CD4-positive, alpha-beta T cell treated with Interferon gamma for 1 hour (primary cell): ENCODE data around the gene NKX3-2.

Source experiments
- DNase-seq: peaks from one replicate; pipeline ENCODE4 v3.0.0-alpha.2; 2020

The NKX3-2 gene

DNA sequence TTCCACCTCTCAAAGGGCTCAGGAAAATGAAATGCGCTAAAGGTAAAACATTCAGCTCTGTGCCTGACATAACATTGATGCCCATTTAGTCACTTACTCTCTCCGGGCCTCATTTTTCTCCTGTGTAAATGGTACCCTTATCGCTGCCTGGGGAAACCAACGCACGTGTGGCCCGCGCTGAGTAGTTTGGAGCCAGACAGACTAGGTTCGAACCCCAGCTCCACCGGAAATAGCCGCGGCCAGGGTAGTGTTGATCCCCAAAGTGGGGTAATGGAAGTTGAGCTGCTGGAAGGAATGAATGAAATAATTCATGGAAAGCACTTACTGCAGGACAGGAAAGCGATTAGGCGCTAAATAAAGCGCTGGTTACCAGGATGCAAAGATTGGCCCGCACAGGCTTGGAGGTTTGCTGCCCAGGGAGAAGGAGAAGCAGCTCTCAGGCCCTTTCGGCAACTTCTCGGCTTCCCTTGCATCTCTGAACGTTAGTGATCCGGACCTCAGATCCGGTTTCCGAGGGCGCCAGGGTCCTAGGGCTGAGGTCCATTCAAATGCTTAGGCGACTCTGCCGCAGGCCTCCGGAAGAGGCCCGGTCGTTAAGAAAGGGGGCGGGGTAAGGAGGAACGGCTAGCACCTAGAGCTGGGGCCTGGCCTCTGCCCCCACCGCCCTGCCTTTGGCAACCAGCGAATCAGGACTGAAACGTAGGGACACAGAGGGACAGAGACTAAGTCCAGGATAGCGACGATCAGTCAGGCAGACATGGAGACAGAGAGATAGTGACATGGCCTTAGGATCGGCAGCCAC lies 13.3 kb downstream of the NKX3-2 start:
- no peak for DNase-seq

DNA sequence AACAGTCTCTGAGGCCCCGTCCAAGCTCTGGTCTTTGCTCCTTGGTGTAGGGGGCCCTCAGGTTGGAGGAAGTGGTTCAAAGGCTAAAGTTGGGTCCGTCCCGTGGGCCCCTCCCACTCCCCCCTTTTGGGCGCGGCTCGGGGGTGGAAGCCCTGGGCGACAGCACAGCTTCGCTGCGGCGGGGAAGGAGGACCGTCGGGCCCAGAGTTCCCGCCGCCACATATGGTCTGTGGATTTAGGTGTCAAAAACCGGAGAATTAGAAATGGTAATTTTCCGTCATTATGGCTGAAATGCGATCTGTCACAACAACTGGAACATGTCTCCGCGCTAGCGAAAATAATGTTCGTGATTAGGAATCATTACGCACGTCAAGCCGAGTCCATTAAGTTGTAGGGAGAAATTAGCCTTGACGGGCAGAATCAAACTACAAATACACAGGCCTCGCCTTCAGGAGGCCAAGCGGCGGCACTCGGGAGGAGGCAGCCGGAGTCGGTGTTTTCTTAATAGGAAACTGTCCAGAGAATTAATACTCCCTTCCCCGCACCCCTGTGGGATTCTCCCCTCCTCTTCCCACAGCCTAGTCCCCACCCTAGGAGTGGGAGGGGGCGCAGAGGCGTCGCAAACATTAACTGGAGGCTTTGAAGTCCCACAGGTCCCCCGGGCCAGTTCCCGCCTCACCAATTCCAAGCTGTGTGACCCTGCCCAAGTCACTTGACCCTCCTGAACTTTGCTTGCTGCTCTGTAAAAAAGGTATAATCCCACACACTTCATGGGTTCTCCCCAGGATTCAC lies 15.0 kb downstream of the NKX3-2 start:
- DNase-seq = no peak

DNA sequence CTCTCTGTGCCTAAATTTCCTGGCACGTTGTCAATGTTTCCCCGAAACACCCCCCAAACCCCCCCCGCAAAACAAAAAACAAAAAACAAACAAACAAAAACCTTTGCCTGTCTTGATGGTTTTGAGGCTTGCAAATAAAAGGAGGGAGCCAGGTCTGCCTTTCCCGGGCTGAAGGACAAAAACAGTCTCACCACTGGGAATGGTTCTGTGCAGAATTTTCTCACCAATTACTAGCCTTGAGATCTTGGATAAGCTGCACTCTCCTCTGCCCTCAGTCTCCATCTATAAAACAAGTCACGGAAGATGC lies 15.5 kb downstream of the NKX3-2 start:
- DNase-seq = no peak

DNA sequence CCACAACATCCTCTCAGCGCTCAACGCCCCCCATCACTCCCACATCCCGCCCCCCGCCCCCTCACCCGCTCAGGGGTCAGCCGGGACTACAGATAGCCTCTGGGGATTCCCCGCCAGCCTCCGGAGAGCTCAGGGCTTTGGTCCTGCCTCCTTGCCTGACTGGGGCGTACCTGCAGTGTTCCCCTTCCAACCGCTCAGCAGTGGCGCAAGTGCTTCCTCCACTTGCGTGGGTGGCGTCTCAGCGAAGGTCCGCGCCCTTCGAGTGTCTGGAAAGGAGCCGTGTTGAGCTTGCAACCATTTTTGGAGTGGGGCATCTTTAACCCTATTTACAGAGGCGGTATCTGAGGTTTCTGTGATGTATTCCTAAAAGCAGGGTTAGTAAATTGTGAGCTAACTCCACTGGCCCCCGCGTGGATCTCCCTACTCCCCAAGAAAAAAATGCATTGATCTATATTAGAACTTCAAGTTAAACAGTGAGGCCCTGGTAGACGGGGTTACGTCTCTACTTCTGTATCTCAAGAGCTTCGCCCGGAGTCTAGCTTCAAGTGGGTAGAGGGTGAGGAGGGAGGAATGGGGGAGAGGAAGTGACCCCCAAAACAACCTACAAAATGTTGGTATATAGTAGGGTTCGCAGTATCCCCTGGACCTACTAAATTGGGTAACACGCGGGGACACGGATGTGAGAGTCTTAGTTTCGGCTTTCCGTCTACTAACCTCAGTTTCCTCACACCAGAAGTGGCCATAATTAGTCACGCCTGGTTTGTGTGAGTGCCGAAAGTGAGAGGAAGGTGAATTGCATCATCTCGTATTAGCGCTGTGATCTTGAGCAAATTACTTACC lies 16.1 kb downstream of the NKX3-2 start:
- DNase-seq = no peak

DNA sequence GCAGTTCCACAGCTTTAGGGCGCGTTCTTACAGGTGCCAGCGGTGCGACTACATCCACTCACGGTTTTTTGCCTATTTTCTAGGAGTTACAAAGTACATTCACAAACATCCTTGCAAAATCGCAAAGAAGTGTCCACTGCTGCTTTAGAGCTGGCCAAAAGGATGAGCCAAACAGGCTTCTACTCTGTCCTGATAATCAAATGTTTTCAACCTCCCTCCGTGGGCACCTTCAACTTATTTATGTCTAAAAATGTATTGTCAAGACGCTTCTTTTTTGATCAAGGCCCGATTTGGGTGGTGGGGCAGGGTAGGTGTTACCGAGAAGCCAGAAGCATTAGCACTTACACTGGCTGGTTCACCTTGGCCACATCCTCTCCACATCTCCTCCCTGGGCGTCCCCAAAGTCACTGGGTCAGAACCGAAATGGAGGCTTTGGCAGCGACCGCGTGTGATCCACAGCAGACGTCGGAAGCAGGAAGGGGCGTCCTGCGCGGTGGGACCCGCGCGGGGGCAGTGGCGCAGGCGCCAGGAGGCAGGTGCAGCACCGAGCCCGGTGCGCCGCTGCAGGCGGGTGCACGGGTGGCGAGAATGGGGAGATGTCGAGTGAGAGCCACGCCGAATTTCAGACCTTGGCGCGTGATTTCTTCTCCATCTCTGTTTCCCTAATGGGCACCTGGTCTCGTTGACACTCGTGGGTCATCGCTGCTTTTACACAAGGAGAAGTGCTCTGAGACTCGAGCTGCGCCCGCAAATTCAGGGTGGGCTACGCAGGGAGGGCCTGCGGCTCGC lies 16.9 kb downstream of the NKX3-2 start:
- no peak for DNase-seq

DNA sequence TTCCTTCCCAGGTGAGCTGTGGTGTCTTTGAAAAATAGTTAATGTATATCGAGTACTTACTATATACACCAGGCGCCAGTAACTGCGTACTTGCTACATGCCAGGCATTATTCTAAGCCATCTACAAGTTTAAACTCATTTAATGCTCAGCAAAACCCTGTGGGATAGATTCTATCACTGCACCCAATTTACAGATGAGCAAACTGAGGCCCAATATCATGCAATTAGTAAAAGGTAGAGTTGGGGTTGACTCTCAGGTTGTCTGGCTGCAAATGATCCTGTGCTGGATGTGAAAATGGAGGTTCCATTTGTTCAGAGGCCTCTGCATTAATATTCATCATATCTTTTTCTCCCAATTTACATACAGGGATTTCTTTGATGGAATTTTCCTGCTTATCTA lies 17.6 kb downstream of the NKX3-2 start:
- no peak for DNase-seq

DNA sequence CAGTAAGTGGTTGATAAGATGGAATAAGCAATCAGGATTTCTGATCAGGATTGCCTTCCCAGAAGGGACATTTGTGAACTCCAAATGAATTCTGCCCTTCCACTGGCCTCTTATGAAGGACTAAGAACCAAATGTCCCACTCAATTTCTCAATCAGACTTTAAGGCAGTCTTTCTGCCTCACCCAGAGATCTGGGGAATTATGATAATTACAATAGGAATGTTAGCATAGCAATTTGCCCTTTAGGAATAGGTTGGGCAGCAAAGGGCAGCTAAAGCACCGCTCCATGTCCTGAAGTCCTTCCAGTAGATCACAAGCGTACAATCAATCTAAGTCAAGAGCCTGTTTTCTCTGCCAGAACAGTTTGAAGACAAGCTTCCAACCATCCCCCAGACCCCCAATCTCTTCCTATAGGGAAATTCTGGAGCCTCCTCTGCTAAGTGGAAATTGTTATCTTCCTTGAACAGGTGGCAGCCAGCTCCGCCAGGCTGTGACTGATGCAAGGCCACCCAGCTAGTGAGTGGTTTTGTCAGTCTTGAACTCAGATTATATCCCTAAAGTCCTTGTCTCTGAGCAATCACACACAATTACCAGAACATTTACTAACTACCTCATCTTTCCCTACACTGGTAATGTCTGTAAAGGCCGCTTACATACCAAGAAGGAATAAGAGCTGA lies 18.6 kb downstream of the NKX3-2 start:
- DNase-seq = no peak

DNA sequence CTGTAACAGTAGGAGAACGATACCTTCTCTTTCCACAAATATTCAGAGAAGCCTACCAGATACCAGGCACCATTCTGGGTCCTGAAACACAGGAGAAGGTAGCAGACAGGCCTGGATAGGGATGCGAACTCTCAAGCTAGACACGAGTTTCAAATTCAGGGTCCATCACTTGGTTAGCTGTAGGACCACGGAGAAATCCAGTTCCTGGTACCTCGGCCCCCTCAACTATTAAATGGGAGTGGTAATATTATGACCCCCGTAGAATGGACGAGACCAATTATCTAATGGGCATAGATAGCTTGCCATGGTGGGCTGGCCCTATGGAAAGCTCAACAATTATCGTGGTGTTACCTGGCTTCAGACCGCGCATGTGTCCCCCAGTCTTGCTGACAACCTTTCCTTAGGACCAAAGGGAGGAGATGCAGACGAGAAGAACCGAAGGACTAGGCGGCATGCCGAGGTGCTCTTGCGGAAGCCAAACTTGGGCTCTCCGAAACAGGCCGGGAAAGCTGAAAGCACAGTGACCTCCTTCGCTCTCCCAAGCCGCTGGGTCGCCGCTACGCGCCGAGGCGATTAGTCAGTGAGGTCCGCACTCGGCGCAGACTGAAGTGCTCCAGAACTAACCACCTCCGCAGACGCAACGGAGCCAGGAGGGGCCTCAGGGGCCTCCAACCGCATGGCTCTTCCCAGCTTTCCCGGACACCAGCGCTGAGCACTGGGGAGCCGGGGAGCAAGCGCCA lies 19.6 kb downstream of the NKX3-2 start:
- DNase-seq = no peak

DNA sequence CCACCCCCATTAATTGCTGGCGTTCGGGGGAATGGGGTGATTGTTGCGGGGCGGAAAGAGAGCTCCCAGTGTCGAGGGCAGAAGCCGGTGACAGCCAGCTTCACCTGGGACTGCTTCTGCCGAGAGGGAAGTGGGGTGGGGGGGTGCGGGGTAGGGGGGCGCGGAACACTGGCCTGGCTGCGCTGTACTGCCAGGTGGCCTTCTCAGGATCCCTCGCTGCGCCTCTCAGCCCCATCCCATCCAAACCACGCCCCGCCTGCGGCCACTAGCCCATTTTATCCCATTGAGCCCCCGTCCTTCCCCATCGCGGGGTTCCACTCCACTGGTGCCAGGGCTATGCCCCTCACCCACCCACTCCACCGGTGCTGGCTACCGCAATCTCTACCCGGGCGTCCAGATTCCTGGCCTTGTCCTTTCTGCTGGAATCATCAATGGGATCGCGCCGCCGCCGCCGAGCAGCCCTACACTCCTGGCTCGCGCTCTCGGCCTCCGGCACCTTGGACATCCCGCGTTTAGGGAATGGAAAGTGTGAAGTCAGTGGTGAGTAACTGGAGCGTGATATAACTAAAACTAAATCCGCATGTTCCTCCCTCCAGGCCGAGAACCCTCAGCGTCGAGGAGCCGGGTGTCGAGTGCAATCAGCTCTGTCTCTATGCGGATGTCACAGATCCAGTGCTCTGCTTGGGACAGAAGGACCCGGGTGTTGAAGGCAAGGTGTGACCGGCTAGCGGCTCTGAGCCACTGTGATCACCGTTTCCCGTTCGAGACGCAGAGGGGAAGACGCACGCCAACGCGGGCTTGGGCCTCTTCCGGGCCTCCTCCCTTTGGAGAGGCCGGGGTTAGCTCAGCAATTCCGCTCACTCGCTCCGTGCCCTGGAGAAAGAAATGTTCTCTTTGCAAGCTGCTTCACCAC lies 20.5 kb downstream of the NKX3-2 start:
- DNase-seq = no peak

DNA sequence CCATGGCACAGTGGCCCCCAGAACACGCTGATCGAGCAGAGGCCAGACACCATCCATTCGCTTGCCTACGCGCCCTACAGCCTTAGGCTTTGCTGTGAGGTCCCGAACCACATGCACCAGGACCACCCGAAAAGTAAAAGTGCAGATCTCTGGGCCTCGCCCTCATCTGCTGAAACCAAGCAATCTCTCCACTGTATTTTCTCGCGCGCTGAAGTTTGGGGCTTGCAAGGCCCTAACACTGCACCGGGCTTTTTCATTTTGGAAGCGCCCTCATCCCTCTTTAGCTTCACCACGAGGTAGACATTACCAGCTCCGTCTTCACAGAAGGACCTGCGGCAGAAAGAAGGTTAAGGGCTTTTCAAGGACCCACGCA lies 21.2 kb downstream of the NKX3-2 start:
- no peak for DNase-seq

DNA sequence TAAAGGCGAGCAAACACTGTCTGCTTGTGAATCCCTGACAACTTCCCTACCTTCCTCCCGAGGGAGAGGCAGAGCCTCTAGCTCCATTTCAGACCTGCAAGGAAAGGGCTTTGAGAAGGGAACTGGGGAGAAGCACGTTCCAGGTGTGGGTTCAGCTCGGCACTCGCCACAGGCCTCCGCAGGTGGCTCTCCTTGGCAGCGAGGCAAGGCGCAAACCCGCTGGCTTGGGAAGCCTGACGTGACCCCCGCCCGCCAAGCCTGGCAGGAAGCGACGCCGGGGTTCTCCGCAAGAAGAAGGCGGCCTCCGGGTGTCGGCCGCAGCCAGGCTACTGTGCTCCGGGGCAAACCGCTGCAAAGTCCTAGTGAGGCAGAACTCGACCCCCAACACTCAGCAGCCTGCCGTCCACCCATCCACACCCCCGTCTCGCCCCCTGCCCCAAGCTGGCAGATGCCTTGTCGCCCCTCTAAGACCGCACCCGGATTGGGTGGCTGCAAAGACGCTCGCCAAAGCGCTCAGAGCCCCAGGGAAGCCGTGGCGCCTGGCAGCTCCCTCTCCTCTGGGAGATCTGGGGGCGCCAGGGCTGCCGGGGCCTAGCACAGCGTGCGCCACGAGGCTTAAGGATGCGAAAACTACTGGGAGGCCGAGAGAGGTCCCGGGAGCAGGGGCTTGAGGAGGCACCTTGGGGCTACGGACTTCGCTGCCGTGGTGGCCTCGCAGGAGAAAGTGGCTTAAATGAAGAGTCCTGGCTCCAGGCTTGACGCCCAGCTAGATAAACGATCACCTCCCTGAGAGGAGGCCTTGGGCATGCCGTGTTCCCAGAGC lies 21.8 kb downstream of the NKX3-2 start:
- DNase-seq = no peak

DNA sequence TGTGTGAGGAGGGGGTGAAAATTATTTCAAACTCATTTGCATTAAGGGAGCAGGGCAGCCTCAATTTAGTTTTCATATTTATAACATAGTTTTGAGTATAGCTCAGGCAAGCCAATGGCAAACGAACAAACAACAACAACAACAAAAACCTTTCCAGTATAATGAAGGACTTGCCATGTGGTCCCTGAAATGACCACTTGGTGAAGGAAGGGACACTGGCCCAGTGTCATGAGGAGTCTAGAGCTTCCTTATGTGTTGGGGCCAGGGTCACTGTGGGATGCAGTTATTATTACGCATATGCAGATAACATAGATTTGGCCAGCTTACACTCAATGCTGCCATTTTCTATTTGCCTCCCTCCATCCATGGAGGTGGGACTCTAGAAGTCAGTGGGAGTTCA lies 23.3 kb downstream of the NKX3-2 start:
- no peak for DNase-seq

DNA sequence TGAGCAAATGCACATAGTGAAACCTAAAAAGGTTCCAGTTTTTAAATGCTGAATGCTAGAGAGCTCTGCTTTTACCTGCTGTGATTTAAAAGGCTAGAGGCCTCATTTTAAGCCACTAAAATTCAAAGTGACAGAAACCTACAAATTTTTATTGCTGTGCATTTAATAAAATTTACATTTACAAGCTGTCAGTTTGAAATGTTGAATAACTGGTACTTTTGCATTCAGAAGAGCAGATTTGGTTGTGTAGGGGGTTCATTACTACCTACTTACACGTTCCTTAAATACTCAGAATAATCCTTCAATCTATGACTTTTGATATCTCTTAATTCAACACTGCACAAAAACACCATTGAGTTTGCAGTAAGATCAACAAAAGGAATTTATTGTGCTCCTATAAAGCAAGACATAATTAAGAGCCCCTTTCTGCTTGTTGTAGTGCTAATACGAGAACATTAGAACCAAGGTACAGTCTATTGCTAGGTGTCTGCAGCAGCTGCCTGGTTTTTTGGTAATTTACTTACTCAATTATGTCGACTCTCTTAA lies 27.9 kb downstream of the NKX3-2 start:
- DNase-seq = no peak

DNA sequence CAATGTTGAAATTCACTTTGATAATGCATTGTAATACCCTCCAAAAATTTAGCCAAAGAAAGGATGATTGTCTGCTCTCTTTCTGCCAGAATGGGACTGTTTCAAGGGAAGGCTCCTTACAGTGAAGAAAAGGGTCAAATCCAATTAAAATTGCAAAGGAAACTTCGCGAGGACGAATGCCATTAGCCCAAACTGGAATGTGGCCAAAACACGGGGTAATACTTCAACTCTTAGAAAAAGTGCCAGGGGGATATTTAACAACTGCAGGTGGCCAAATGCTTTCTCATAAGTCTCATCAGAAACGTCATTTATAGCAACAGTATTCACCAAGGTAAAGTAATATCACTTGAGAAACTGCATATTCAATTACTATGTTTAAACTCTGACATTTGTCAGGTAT lies 29.0 kb downstream of the NKX3-2 start:
- no peak for DNase-seq

DNA sequence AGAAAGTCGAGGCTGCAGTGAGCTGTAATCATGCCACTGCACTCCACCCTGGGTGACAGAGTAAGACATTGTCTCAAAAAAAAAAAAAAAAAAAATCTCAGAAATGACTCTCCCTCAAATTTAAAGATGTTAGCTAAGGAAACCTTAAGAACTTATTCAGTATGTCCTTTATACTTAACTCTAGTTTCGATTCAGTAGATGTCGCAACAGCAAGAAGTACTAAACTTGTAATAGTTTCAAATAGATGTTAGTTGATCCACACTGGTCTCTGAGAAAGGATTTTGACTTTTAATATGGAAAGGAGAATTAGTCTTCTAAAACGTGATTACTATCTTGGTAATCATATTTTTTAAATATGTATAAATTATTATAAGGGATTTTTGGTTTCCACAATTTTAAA lies 29.6 kb downstream of the NKX3-2 start:
- DNase-seq = no peak

DNA sequence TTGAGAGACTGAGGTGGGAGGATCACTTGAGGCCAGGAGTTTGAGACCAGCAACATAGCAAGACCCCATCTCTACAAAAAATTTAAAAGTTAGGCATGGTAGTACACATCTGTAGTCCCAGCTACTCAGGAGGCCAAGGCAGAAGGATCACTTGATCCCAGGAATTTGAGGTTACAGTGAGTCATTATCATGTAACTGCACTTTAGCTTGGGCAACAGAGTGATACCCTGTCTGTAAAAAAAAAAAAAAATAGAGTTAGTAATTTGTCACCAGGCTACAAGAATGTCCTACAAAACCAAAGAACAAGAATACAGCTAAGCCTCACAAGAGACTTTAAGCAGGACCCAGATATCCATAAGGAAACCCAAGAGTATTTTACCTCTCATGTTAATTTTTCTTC lies 33.2 kb downstream of the NKX3-2 start:
- no peak for DNase-seq

DNA sequence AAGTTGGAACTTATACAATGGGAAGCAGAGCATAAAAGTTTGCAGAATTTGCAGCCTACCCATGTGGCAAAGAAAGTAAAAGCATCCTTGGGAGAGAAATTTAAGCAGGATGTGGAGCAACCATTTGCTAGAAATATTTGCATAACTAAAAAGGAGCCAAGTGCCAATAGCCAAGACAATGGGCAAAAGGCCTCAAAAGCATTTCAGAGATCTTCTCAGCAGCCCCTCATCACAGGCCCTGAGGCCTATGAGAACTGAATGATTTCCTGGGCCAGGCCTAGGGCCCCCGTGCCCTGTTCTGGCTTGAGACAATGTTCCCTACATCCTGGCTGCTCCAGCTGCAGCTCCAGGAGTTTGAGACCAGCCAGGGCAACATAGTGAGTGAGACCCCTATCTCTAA lies 34.9 kb downstream of the NKX3-2 start:
- no peak for DNase-seq

DNA sequence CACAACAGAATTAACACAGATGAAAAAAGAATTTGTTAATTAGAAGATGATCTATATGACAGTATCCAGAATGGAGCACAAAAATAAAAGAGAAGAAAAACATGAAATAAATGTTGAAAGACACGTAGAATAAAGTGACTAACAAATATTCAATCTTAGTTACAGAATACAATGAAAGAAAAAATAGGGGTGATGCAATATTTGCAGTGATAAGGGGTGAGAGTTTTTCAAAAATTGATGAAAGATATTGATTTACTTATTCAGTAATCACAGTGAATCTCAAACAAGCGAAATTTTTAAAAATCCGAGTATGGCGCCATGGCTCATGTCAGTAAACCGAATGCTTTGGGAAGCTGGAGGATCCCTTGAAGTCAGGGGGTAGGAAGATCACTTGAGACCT lies 39.9 kb downstream of the NKX3-2 start:
- DNase-seq = no peak

DNA sequence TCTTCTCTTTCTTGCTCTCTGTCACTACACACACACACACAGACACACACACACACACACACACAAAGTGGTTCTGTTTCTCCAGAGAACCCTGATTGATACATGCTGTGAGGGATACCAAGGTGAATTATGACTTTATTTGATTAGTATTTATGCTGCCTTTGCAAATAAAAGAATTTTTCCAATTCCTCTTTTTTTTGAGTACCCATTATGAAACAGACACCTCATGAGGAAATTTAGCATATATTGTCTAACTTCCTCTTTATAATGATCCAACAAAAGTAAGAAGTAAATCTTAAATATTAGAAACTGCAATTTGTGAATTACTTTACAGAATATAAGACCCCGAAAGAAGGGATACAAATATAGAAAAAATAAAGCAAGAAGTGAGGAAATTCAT lies 45.8 kb downstream of the NKX3-2 start:
- DNase-seq = no peak
